Testis (tissue), 3 donors: ENCODE measurements around the gene MOB4. TPM values are rescaled to one million over a fixed set of nuclear protein-coding genes. Genes with fewer than 3 reads are reported as not detected.

Source experiments
- DNase-seq: peaks from one replicate; pipeline ENCODE4 v3.0.0-alpha.2; 2019
- H3K27ac ChIP-seq, 2 donors: fragments of 200-600 bp; sonication (generic); one replicate each; pipeline ENCODE4 v1.5.1; 2019
- H3K27me3 ChIP-seq: fragments of 200-600 bp; sonication (generic); one replicate; pipeline ENCODE4 v1.5.1; 2019
- H3K36me3 ChIP-seq: fragments of 200-600 bp; sonication (generic); one replicate; pipeline ENCODE4 v1.5.1; 2017; ENCODE audit warnings: low read depth; ENCODE audit errors: missing control alignments
- H3K4me1 ChIP-seq: fragments of 200-600 bp; sonication (generic); one replicate; pipeline ENCODE4 v1.5.1; 2019
- H3K4me3 ChIP-seq, 2 donors: fragments of 200-600 bp; sonication (generic); one replicate each; pipeline ENCODE4 v1.5.1; 2017 to 2019
- H3K9me3 ChIP-seq: fragments of 200-600 bp; sonication (generic); one replicate; pipeline ENCODE4 v1.5.1; 2017
- CTCF ChIP-seq, 3 experiments: fragments of 450-650 bp in 2 of 3; fragments of 200-600 bp in 1 of 3; sonication (generic) in 1 of 3; IDR thresholded peaks; one replicate each; pipeline ENCODE4 v1.5.1; 2016 to 2019; ENCODE audit warnings: antibody characterized with exemption in 3 of 3, mild to moderate bottlenecking in 2 of 3, moderate library complexity in 1 of 3
- POLR2A ChIP-seq: fragments of 450-650 bp; IDR thresholded peaks from one replicate; pipeline ENCODE4 v1.6.1; 2017; ENCODE audit warnings: antibody characterized with exemption, mild to moderate bottlenecking, moderate library complexity
- WGBS, 2 donors: methylation state at CpG; one replicate each; pipeline ENCODE4 v1.1.5; 2018; 5-methylcytosine and 5-hydroxymethylcytosine counted together
- intact Hi-C: fragments of 100-400 bp; cut with DNase I; formaldehyde crosslinking; loops from one replicate; pipeline ENCODE4 v1.15.1; 2023; ENCODE audit warnings: low total_unique reads
- polyA plus RNA-seq: library from polyadenylated mRNA; stranded (reverse); fragments of 350-450 nt; fragmentation: Illumina TruSeq; extraction: RNeasy Lipid Tissue Mini Kit (QIAGEN cat#74804); gene quantifications from one replicate; pipeline ENCODE4 v1.2.3, GENCODE V29; 2014; ENCODE audit warnings: low read depth, low replicate concordance; ENCODE audit not compliant: insufficient read depth
- total RNA-seq, 2 donors: library from RNA; depleted of rRNA; stranded (reverse); fragments of >200 nt; gene quantifications; one replicate each; pipeline ENCODE4 v1.2.3, GENCODE V29; 2016

MOB4 gene
- total and polyA plus RNA-seq, 3 donors from 2014 or later, result 10.7 to 17.6 (median 13.8) TPM

- Histone ChIP-seq H3K27me3 (no peaks in the 10 kb centered on the region), H3K4me1 (no peaks in the 10 kb centered on the region), H3K4me3 (peak overlapping the region in 1 of 2 donors; percentile 24), H3K27ac (no peak overlapping the region), H3K36me3 (no peaks in the 10 kb centered on the region), H3K9me3 (no peaks in the 10 kb centered on the region)
- intact Hi-C loops, result no loop called here
- DNase-seq, result no peak
- WGBS, 2 donors, result 81 to 82% methylated on average over 21 to 32 of the region's 32 CpGs
- TF ChIP-seq CTCF (IDR thresholded peaks at IDR 0.05) (no peak), POLR2A (no peak)
Measured at GRCh38 chr2:197591339-197592072, 75.6 kb downstream of the MOB4 start.

GRCh38 chr2:197596766-197597165, 80.9 kb downstream of the MOB4 start:
- WGBS, 2 donors, result 67 to 77% methylated on average over 1 of the region's 1 CpG
- no peak overlapping the region for H3K27ac ChIP-seq
- H3K27me3 ChIP-seq, result no peaks in the 10 kb centered on the region
- no peaks in the 10 kb centered on the region for H3K36me3 ChIP-seq
- H3K4me1 ChIP-seq, result no peaks in the 10 kb centered on the region
- H3K9me3 ChIP-seq, result no peaks in the 10 kb centered on the region
- TF ChIP-seq CTCF (IDR thresholded peaks at IDR 0.05), result no peak
- TF ChIP-seq POLR2A, result no peak
- no peak overlapping the region for H3K4me3 ChIP-seq
- no peak for DNase-seq
- intact Hi-C loops, result no loop called here

- Histone ChIP-seq H3K27me3 (no peaks in the 10 kb centered on the region), H3K27ac (no peak overlapping the region), H3K4me1 (no peaks in the 10 kb centered on the region), H3K4me3 (no peak overlapping the region), H3K9me3 (no peaks in the 10 kb centered on the region), H3K36me3 (no peaks in the 10 kb centered on the region)
- intact Hi-C loops, result no loop called here
- no peak for DNase-seq
- no peak for TF ChIP-seq CTCF (IDR thresholded peaks at IDR 0.05)
- no peak for TF ChIP-seq POLR2A
- 79 to 90% methylated on average over 4 of the region's 4 CpGs for WGBS, 2 donors
Measured at GRCh38 chr2:197597166-197597565, 81.3 kb downstream of the MOB4 start.

- H3K27me3 ChIP-seq, result no peaks in the 10 kb centered on the region
- no peak overlapping the region for H3K27ac ChIP-seq
- no peak overlapping the region for H3K4me3 ChIP-seq
- H3K36me3 ChIP-seq, result no peaks in the 10 kb centered on the region
- TF ChIP-seq CTCF (IDR thresholded peaks at IDR 0.05) (no peak), POLR2A (no peak)
- DNase-seq, result no peak
- H3K9me3 ChIP-seq, result no peaks in the 10 kb centered on the region
- 63 to 77% methylated on average over 5 of the region's 5 CpGs for WGBS, 2 donors
- no peaks in the 10 kb centered on the region for H3K4me1 ChIP-seq
- intact Hi-C loops, result no loop called here
Measured at GRCh38 chr2:197598450-197598849, 82.6 kb downstream of the MOB4 start.
